IMR-90 (cell line): ENCODE data around the gene ZNF268. TPM values are rescaled to one million over a fixed set of nuclear protein-coding genes. Genes with fewer than 3 reads are reported as not detected.

Experiments used
- ATAC-seq: fragments of 200-7000 bp; cut with Tn5 transposase; 2 replicates; pipeline ENCODE4 v1.9.1; 2020; ENCODE audit warnings: low read depth, mild to moderate bottlenecking, moderate library complexity
- BruUV-seq: library from RNA; stranded (reverse); fragments of 400-500 nt; replicated peaks from 2 replicates; lab custom pipeline; 2021; lab: Mats Ljungman, UMichigan
- CTCF ChIA-PET: fragments of 300-600 bp; formaldehyde crosslinking; extraction: SDS; loops from one replicate; lab custom pipeline; 2021; ENCODE audit warnings: antibody characterized with exemption; lab: Yijun Ruan, JAX
- POLR2A ChIA-PET: fragments of 300-600 bp; sonication (Branson Sonifier 250); formaldehyde crosslinking; loops from one replicate; lab custom pipeline; 2022; ENCODE audit warnings: antibody characterized with exemption; ENCODE audit not compliant: unreplicated experiment; lab: Charles Lee
- DNase-seq: peaks from one replicate; pipeline ENCODE4 v3.0.0; 2013
- H2AFZ ChIP-seq: replicated peaks from 2 replicates; pipeline ENCODE3; 2013; ENCODE audit warnings: low read length, mild to moderate bottlenecking; ENCODE audit not compliant: poor library complexity
- H2AK5ac ChIP-seq: 2 replicates; pipeline ENCODE4 v1.6.1; 2013; ENCODE audit warnings: low read depth, low read length, inconsistent platforms
- H2AK9ac ChIP-seq: replicated peaks from 2 replicates; pipeline ENCODE3; 2013; ENCODE audit warnings: mild to moderate bottlenecking, low read depth, low read length, moderate library complexity; ENCODE audit not compliant: poor library complexity
- H2BK120ac ChIP-seq: 2 replicates; pipeline ENCODE4 v1.6.1; 2013; ENCODE audit warnings: low read depth, low read length, inconsistent platforms
- H2BK15ac ChIP-seq: 3 replicates; pipeline ENCODE4 v1.6.1; 2013; ENCODE audit warnings: low read depth, low read length, inconsistent platforms
- H2BK20ac ChIP-seq: 2 replicates; pipeline ENCODE4 v1.6.1; 2013; ENCODE audit warnings: low read depth, mild to moderate bottlenecking, inconsistent platforms, low read length, moderate library complexity
- H2BK5ac ChIP-seq: 2 replicates; pipeline ENCODE4 v1.6.1; 2013; ENCODE audit warnings: mild to moderate bottlenecking, low read depth, low read length, inconsistent platforms; ENCODE audit not compliant: poor library complexity, severe bottlenecking
- H3K14ac ChIP-seq: replicated peaks from 2 replicates; pipeline ENCODE4 v1.6.1; 2013; ENCODE audit warnings: low read depth, low read length, inconsistent platforms
- H3K18ac ChIP-seq: 2 replicates; pipeline ENCODE4 v1.6.1; 2013; ENCODE audit warnings: low read depth, low read length, control low read depth
- H3K23ac ChIP-seq: 2 replicates; pipeline ENCODE4 v1.6.1; 2013; ENCODE audit warnings: low read depth, low read length, inconsistent platforms
- H3K27ac ChIP-seq: 2 replicates; pipeline ENCODE4 v1.5.1; 2013; ENCODE audit warnings: mild to moderate bottlenecking, control low read depth, low read length; ENCODE audit not compliant: insufficient read depth
- H3K27me3 ChIP-seq: 2 replicates; pipeline ENCODE4 v1.6.1; 2013; ENCODE audit warnings: low read length; ENCODE audit not compliant: control insufficient read depth, insufficient read depth
- H3K36me3 ChIP-seq: 2 replicates; pipeline ENCODE4 v1.6.1; 2013; ENCODE audit warnings: low read length, mixed read lengths; ENCODE audit not compliant: control insufficient read depth, insufficient read depth
- H3K4ac ChIP-seq: 2 replicates; pipeline ENCODE4 v1.6.1; 2013; ENCODE audit warnings: low read depth, low read length, inconsistent platforms
- H3K4me1 ChIP-seq: 2 replicates; pipeline ENCODE4 v1.6.1; 2013; ENCODE audit warnings: low read length, mixed read lengths; ENCODE audit not compliant: control insufficient read depth, insufficient read depth
- H3K4me2 ChIP-seq: 2 replicates; pipeline ENCODE4 v1.6.1; 2013; ENCODE audit warnings: low read depth, mild to moderate bottlenecking, control low read depth, low read length, moderate library complexity
- H3K4me3 ChIP-seq: 2 replicates; pipeline ENCODE4 v1.5.1; 2013; ENCODE audit warnings: low read depth, mild to moderate bottlenecking, control low read depth, low read length, moderate library complexity; ENCODE audit not compliant: insufficient read depth
- H3K56ac ChIP-seq: 2 replicates; pipeline ENCODE4 v1.6.1; 2013; ENCODE audit warnings: low read length, inconsistent platforms; ENCODE audit not compliant: insufficient read depth; ENCODE audit errors: extremely low read depth
- H3K79me1 ChIP-seq, 2 experiments: 2 replicates each; pipeline ENCODE4 v1.6.1; 2013; ENCODE audit warnings: low read length in 2 of 2, inconsistent platforms in 1 of 2, low read depth in 1 of 2
- H3K9ac ChIP-seq: 2 replicates; pipeline ENCODE4 v1.6.1; 2013; ENCODE audit warnings: low read depth, low read length, control low read depth
- H3K9me1 ChIP-seq: 2 replicates; pipeline ENCODE4 v1.6.1; 2013; ENCODE audit warnings: low read length, inconsistent platforms; ENCODE audit not compliant: insufficient read depth
- H3K9me3 ChIP-seq: 2 replicates; pipeline ENCODE4 v1.6.1; 2013; ENCODE audit warnings: low read length; ENCODE audit not compliant: control insufficient read depth, insufficient read depth
- H4K20me1 ChIP-seq: 2 replicates; pipeline ENCODE4 v1.6.1; 2013; ENCODE audit warnings: low read length, inconsistent platforms; ENCODE audit not compliant: insufficient read depth
- H4K5ac ChIP-seq: 2 replicates; pipeline ENCODE4 v1.6.1; 2013; ENCODE audit warnings: mild to moderate bottlenecking, low read depth, low read length, control low read depth
- H4K8ac ChIP-seq, 2 experiments: 2 replicates each; pipeline ENCODE4 v1.6.1; 2013; ENCODE audit warnings: low read depth in 2 of 2, low read length in 2 of 2, control low read depth in 1 of 2, inconsistent platforms in 1 of 2
- H4K91ac ChIP-seq: 2 replicates; pipeline ENCODE4 v1.6.1; 2013; ENCODE audit warnings: low read depth, low read length, inconsistent platforms; ENCODE audit not compliant: insufficient read depth
- CHD1 ChIP-seq: IDR thresholded peaks from 2 replicates; pipeline ENCODE4 v1.6.1; 2012; ENCODE audit warnings: low read depth, low read length, improper control_type of control experiment
- MXI1 ChIP-seq: IDR thresholded peaks from 2 replicates; pipeline ENCODE4 v1.6.1; 2012; ENCODE audit warnings: low read depth, mild to moderate bottlenecking, low read length, moderate library complexity, borderline replicate concordance
- POLR2A ChIP-seq: IDR thresholded peaks from 2 replicates; pipeline ENCODE4 v1.6.1; 2012; ENCODE audit warnings: mild to moderate bottlenecking, low read depth, low read length
- RCOR1 ChIP-seq: IDR thresholded peaks from 2 replicates; pipeline ENCODE4 v1.6.1; 2012; ENCODE audit warnings: mild to moderate bottlenecking, low read length, improper control_type of control experiment; ENCODE audit not compliant: insufficient replicate concordance
- SMC3 ChIP-seq: fragments of 150-350 bp; IDR thresholded peaks from 2 replicates; pipeline ENCODE4 v1.6.1; 2016; ENCODE audit warnings: low read depth, mild to moderate bottlenecking, antibody characterized with exemption, low read length, moderate library complexity
- USF2 ChIP-seq: fragments of 150-350 bp; IDR thresholded peaks from 2 replicates; pipeline ENCODE4 v1.6.1; 2017; ENCODE audit warnings: mild to moderate bottlenecking, antibody characterized with exemption, low read length, low read depth
- WGBS, 2 experiments: methylation state at CpG; one replicate each; pipeline versions ENCODE4 v1.1.5 to v1.1.7; 2013; ENCODE audit warnings: missing lambda C conversion rate in 2 of 2; ENCODE audit not compliant: insufficient read length in 1 of 2; ENCODE audit errors: extremely low coverage in 2 of 2; 5-methylcytosine and 5-hydroxymethylcytosine counted together
- dilution Hi-C: fragments of 300-500 bp; cut with HindIII; formaldehyde crosslinking; loops from one replicate; pipeline ENCODE4 v1.14.3; 2018; ENCODE audit warnings: low sequenced_read_pairs; ENCODE audit not compliant: unreplicated experiment
- in situ Hi-C: fragments of 300-500 bp; cut with MboI; formaldehyde crosslinking; loops from 3 replicates; pipeline ENCODE4 v1.14.3; 2019; ENCODE audit warnings: low sequenced_read_pairs, inconsistent platforms, mixed read lengths
- intact Hi-C: fragments of 100-400 bp; cut with micrococcal nuclease; formaldehyde crosslinking; loops from 2 replicates; pipeline ENCODE4 v1.10.0; 2022
- polyA plus RNA-seq, 3 experiments: library from polyadenylated mRNA; depleted of rRNA; stranded (reverse); fragments of >200 nt; gene quantifications; 2 replicates each; pipeline ENCODE4 v1.2.3, GENCODE V29; 2012; ENCODE audit warnings: low replicate concordance in 1 of 3
- total RNA-seq: library from RNA; depleted of rRNA; stranded (reverse); fragments of >200 nt; gene quantifications from 2 replicates; pipeline ENCODE4 v1.2.3, GENCODE V29; 2012

The ZNF268 gene
- total and polyA plus RNA-seq, 2 of the 4 experiments (the other 2 are of a cell fraction) = 6.7 to 54.5 TPM

- Histone ChIP-seq H3K56ac (no peak overlapping the region), H3K9me3 (peaks cover 70% of the 10 kb centered on the region), H3K27ac (no peak overlapping the region), H2BK120ac (no peak overlapping the region), H2BK15ac (no peak overlapping the region), H3K4me1 (no peaks in the 10 kb centered on the region), H3K4ac (no peak overlapping the region), H4K5ac (no peak overlapping the region), H2AK9ac (no peak overlapping the region), H3K23ac (no peak overlapping the region), H3K36me3 (no peaks in the 10 kb centered on the region), H2AFZ (no peak overlapping the region), H2BK20ac (no peak overlapping the region), H3K27me3 (no peaks in the 10 kb centered on the region), H3K9ac (no peak overlapping the region), H2AK5ac (no peak overlapping the region), H4K8ac (no peak overlapping the region), H3K14ac (no peak overlapping the region), H3K4me2 (no peak overlapping the region), H4K20me1 (no peaks in the 10 kb centered on the region), H3K4me3 (no peak overlapping the region), H2BK5ac (no peak overlapping the region), H4K91ac (no peak overlapping the region), H3K79me1 (no peaks in the 10 kb centered on the region), H3K9me1 (no peaks in the 10 kb centered on the region), H3K18ac (no peak overlapping the region)
- TF ChIP-seq POLR2A (no peak), MXI1 (no peak), USF2 (no peak), SMC3 (no peak), CHD1 (no peak), RCOR1 (no peak)
- whole genome bisulfite sequencing, 2 experiments = no CpG with 5 or more reads among the region's 10 CpGs
- CTCF ChIA-PET = no interaction called here
- BruUV-seq = no TSS peak
- intact Hi-C loops (no loop called here), in situ Hi-C loops (no loop called here), dilution Hi-C loops (no loop called here)
- ATAC-seq (no peak), DNase-seq (no peak)
- POLR2A ChIA-PET = no interaction called here
These were observed 40.9 kb downstream of the ZNF268 start for GRCh38 chr12:133222211-133222610.
